GM19239 (cell line): ENCODE data around the gene KLRC1.
A peak's percentile ranks its signal among the peaks of the same experiment; 100 is the strongest.
"Not testable (repeated sequence)": the region's sequence is repeated elsewhere in the genome, so short reads cannot be mapped to it uniquely, and the experiment has no call there.

ENCODE experiments used
- DNase-seq: peaks from one replicate; pipeline ENCODE4 v3.0.0; 2011; ENCODE audit warnings: low spot score; ENCODE audit not compliant: insufficient read length
- FAIRE-seq: peaks from 2 replicates; lab custom pipeline; 2011; peaks lifted over from hg19 to GRCh38; lab: Jason Lieb, UNC

KLRC1 gene

DNA sequence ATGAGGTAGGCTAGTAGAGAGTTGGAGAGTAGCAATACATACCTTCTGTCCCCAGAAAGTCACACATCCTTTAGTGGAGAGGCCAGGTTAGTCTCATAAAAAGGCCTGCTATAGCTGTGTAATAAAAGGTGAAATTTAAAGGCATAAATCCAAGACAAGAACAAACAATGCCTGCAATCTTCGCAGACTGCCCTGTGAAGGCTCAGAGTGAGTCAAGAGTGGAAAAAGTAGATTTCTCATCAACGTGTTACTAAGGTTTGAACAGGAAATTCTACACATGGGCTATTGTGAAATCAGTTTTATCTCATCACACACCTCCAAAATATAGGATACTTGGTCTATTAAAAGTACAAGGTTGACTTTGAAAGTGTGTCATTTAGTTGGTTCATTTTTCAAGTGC lies at the start of gene KLRC1:
Gene KLRC1, minus strand, starts transcription at position 222 of the 400 bp plus-strand sequence. CDS start 2,221 bp downstream, outside the sequence.
- no peak for FAIRE-seq
- DNase-seq, result no peak

DNA sequence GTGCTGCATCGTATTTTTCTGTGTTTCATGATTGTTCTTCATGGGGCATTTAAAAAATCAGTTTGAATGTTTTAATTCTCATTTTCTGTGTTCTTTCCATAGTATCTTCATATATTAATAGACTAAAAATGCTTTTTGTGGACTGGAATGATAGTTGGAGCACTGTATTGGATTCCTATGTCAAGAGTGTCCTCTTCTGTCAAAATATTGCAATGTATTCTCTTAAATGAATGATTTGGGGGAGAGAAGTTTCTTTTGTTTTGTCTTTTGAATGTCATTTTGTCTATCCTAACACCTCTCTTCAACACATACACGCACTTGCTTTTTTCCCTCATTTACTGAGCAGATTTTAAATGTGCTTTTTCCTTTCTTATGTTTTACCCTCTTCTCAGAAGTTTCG lies 47.9 kb upstream of the KLRC1 start:
- FAIRE-seq (no peak), DNase-seq (no peak)

DNA sequence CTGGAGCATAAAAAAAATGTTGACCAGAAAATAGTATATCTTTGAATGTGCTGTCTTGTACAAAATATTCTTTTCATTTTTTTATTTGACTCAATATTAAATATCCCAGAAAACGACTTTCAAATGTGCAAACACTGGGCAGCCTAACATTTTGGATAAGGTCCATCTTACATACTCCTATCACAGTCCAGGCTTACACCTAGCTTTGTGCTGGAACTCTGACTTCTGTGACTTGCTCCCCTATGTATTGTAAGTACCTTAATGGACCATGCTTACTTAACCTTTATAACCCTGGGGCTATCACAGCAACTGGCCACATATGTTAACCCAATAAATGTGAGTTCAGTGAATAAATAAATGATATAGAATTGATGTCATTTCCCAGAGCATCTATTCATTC lies 44.9 kb upstream of the KLRC1 start:
- FAIRE-seq (no peak), DNase-seq (no peak)

DNA sequence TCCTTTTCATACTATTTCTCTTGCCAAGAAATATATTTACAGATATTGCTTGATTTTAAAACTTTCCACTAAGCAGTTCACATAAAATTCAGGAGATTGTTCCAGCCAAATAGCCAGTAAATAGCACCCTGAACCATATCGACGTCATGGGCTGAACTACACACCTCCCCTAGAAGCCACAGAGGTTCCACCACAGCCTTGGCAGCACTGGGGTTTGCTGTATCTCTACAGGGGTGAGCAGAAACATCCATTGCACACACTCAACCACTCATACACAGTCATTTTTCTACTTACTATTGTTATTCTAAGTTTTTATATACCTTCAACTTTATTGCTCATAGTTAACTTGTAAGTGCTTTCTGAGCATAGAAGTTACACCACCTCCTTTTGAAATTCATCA lies 44.4 kb upstream of the KLRC1 start:
- DNase-seq (no peak), FAIRE-seq (no peak)

DNA sequence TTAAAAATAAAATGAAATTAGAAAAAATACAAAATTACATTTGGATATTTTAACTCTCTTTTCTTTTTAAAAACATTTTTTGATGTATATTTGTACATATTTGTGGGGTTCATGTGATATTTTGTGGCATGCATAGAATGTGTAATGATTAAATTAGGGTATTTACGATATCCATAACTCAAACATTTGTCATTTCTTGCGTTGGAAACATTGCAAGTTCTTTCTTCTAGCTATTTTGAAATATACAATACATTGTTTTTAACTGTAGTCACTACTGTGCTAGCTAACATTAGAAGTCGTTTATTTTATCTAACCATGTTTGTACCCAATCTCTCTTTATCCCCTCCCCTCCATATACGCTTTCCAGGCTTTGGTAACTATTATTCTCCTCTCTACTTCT lies 38.6 kb upstream of the KLRC1 start:
- no peak for FAIRE-seq
- no peak for DNase-seq

DNA sequence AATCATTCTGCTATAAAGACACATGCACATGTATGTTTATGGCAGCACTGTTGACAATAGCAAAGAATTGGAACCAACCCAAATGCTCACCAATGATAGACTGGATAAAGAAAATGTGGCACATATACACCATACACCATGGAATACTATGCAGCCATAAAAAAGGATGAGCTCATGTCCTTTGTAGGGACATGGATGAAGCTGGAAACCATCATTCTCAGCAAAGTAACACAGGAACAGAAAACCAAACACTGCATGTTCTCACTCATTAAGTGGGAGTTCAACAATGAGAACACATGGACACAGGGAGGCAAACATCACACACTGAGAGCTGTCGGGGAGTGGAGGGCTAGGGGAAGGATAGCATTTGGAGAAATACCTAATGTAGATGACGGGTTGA lies 34.2 kb upstream of the KLRC1 start:
- FAIRE-seq, DNase-seq: not testable (repeated sequence)

DNA sequence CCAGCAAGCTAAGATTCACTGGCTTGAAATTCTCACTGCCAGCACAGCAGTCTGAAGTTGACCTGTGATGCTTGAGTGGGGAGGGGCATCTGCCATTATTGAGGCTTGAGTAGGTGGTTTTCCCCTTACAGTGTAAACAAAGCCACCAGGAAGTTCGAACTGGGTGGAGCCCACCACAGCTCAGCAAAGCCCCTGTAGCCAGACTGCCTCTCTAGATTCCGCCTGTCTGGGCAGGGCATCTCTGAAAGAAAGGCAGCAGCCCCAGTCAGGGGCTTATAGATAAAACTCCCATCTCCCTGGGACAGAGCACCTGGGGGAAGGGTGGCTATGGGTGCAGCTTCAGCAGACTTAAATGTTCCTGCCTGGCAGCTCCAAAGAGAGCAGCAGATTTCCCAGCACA lies 28.7 kb upstream of the KLRC1 start:
- DNase-seq, FAIRE-seq: not testable (repeated sequence)

DNA sequence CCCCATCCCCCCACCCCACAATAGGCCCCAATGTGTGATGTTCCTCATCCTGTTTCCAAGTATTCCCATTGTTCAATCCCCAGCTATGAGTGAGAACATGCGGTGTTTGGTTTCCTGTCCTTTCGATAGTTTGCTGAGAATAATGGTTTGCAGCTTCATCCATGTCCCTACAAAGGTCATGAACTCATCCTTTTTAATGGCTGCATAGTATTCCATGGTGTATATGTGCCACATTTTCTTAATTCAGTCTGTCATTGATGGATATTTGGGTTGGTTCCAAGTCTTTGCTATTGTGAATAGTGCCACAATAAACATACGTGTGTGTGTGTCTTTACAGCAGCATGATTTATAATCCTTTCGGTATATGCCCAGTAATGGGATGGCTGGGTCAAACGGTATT lies 19.6 kb upstream of the KLRC1 start:
- not testable (repeated sequence) for DNase-seq, FAIRE-seq

DNA sequence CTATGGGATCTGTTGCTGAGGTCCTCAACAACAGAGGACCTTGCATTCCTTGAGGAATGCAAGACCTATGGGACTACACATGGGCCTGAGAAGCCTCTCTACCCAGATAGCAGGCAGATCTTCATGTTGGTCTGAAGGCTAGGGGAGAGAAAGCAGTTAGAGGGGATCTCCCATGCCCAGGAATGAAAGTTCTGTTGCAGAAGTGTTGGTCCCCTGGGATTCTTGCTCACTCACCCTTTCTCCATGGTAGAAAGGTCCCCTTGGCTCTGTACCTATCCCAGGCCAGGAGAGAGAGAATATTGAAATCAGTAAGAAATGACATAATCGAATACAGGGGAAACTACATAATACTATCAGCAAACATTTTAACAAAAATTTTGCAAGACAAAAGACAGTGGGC lies 16.5 kb upstream of the KLRC1 start:
- no peak for FAIRE-seq
- no peak for DNase-seq

DNA sequence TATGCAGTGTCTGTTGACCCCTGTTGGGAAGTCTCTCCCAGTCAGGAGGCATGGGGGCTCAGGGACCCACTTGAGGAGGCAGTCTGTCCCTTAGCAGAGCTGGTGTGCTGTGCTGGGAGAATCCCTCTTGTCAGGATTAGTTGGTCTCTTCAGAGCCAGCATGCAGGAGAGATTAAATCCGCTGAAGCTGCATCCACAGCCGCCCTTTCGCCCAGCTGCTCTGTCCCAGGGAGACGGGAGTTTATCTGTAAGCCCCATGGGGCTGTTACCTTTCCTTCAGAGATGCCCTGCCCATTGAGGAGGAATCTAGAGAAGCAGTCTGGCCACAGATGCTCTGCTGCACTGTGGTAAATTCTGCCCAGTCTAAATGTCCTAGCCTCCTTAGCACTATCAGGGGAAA lies 13.1 kb upstream of the KLRC1 start:
- no peak for FAIRE-seq
- no peak for DNase-seq

DNA sequence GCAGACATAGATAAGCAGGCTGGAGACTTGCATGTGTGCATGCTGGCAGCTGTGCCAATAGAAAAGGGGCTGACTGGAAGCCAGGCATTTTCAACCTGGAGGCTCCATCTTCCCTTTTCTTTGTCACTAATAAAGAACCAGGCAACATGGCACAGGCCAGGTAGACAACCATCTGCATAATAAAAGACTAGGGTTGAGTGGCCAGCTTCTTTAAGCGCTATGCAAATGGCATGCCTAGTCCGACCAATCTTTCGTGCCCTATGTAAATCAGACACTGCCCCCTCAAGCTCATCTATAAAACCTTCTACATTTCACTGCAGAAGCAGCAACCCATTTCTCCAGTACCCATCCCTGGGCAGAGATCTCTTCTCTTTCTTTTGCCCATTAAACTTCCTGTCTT lies 4.6 kb upstream of the KLRC1 start:
- FAIRE-seq, result no peak
- no peak for DNase-seq

DNA sequence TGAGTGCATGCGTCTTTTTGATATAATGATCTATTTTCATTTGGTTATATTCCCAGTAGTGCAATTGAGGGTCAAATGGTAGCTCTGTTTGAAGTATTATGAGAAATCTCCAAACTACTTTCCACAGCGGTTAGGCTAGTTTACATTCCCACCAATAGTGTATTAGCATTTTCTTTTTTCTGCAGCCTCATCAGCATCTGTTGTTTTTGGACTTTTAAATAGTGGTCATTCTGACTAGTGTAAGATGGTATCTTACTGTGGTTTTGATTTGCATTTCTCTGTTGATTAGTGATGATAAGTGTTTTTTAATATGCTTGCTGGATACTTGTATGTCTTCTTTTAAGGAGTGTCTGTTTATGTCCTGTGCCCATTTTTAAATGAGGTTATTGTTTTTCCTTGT lies 3.7 kb upstream of the KLRC1 start:
- DNase-seq (no peak), FAIRE-seq (no peak)

DNA sequence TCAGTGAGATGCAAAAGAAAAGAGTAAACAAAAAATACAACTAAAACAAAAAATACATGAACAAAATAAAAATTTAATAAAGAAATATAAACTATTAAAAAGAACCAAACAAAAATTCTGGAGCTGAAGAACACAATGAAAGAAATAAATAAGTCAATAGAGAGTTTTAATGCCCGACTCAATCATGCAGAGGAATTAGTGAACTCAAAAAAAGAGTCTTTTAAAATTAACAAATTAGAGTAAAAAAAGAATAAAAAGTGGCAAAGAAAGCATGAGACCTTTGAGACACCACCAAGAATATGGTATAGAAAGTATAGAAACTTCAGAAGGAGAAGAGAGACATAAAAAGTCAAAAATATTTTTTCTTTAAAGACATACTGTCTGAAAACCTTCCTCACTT lies 2.6 kb upstream of the KLRC1 start:
- FAIRE-seq (no peak), DNase-seq (no peak)

DNA sequence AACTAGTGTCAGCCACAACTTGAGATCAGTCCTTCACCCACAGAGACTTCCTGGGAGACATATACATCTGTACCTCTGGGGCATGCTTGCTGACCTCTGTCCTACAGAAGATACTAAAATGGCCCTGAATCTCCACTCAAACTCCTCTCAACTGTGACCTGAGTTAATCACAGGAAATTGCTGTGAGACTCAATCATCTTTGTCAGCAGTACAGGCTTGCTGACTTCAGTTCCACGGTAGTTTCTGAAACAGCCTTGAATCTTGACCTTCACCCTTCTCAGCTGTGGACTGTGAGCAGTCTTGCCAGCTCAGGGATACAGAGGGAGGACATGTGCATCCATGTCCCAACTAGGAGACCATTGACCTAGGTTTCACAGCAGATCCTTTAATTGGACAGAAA lies 1.4 kb upstream of the KLRC1 start:
- DNase-seq (no peak), FAIRE-seq (no peak)

DNA sequence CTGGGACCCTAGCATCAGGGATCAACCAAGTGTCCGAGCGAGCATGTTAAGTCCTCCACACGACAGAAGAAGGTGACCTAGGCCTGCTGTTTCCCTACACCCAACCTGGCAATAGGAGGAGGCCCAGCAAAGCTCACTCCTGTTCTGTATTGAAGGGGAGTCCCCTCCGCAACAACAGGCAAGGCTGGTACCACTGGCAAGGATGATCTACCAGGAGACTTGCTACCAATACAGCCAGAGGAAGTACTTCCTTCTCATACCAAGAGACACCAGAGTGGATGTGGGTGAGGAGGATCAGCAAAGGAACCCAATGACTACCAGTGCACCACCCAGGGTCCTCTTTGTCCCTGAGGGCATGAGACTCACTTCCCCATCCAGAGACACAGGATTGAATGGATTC lies 4.9 kb downstream of the KLRC1 start:
- no peak for FAIRE-seq
- no peak for DNase-seq

DNA sequence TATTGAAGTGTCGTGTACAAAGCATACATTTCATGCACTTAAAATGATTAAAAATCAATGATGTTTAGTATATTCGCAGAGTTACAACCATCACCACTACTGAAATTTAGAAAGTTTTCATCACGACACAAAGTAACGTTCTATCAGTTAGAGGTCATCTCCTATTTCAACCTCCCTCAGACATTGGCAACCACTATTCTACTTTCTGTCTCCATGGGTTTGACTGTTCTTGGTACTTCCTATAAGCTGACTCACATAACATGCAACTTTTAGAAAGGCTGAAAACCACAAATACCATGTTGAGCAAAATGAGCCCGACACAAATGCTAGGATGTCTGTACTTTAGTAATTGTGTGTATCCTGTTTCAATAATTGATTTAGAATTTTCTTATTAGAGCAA lies 7.1 kb downstream of the KLRC1 start:
- not testable (repeated sequence) for DNase-seq, FAIRE-seq

DNA sequence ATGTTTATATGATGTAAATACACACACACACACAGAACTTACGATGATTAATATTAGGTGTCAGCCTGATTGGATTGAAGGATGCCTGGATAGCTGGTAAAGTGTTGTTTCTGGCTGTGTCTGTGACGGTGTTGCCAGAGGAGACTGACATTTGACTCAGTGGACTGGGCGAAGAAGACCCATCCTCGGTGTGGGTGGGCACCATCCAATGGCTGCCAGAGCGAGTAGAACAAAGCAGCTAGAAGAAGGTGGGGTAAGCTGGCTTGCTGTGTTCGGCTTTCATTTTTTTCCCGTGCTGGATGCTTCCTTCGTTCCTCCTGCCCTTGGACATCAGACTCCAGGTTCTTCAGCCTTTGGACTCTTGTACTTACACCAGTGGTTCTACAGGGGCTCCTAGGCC lies 12.0 kb downstream of the KLRC1 start:
- not testable (repeated sequence) for FAIRE-seq, DNase-seq

DNA sequence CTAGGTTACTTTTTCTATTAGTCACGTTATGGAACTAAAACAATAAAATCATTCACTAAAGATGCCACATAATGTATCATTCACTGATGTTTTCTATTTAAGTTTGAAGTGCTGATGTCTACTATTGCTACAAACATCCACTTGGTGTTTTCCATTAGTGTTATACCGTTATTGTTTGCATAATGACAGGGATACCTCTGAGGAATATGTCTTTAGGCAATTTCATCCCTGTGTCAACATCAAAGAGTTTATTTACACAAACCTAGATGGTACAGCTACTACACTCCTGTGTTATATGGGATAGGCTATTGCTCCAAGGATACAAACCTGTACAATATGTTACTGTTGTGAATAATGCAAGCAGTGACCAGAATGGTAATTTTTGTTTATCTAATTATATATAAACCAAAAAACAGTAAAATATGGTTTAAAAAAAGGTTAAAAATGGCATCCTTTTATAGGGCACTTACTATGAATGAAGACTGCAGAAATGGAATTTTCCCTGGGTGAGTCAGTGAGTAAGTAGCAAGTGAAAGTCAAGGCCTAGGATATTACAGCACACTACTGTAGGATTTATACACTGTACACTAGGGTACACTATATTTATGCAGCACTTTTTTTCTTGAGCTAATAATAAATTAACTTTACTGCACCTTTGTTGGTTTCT lies 13.4 kb downstream of the KLRC1 start:
- peak; percentile 63 for FAIRE-seq
- DNase-seq, result not testable (repeated sequence)

DNA sequence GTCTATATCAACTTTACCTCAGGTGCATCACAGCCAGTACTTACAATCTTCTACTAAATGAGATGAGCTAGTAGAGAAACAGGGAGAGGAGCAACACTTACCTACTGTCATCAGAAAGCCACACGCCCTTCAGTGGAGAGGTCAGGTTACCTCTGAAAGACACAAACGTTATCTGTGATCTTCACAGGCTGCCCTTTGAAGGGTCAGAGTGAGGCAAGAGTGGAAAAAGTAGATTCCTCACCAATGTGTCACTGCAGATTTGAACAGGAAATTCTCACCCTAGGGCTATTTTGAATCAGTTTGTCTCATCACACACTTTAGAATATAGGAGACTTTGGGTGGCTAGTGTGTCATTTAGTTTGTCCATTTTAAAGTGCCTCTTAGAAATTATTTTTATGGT lies 15.6 kb downstream of the KLRC1 start:
- not testable (repeated sequence) for FAIRE-seq, DNase-seq

DNA sequence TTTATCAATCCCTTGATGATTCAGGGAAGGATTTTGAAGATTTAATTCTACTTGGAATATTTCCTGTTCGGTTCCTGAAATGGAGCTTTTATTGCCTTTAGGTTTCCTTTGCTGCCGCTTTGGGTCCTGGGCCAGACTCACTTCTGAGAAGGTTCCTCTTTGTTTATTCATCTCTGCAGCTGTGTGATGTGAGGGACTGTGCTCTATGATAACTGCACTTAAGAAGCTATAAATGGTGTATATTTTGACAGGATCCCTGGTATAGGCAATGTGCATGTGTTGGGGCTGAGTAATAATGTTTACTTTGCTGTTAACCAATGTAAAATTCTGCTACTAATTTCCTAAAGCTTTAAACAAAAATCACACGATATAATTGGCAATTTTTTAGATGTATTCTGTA lies 17.4 kb downstream of the KLRC1 start, which contains the start of gene KLRC2:
Gene KLRC2, minus strand, starts transcription at position 195 of the 400 bp plus-strand sequence. Its CDS starts 24 bp downstream, at position 171.
- FAIRE-seq, DNase-seq: not testable (repeated sequence)

DNA sequence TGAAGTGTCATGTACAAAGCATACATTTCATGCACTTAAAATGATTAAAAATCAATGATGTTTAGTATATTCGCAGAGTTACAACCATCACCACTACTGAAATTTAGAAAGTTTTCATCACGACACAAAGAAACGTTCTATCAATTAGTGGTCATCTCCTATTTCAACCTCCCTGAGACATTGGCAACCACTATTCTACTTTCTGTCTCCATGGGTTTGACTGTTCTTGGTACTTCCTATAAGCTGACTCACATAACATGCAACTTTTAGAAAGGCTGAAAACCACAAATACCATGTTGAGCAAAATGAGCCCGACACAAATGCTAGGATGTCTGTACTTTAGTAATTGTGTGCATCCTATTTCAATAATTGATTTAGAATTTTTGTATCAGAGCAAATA lies 22.6 kb downstream of the KLRC1 start:
- FAIRE-seq, result peak; percentile 72
- DNase-seq, result not testable (repeated sequence)

DNA sequence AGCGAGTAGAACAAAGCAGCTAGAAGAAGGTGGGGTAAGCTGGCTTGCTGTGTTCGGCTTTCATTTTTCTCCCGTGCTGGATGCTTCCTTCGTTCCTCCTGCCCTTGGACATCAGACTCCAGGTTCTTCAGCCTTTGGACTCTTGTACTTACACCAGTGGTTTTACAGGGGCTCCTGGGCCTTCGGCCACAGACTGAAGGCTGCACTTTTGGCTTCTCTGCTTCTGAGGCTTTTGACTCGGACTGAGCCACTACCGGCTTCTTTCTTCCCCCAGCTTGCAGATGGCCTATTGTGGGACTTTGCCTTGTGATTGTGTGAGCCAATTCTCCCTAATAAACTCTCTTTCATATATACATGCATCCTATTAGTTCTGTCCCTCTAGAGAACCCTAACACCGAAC lies 27.2 kb downstream of the KLRC1 start:
- peak; percentile 23 for FAIRE-seq
- DNase-seq, result not testable (repeated sequence)
